ENCODE results near the gene ST6GAL2. TPM values are rescaled to one million over a fixed set of nuclear protein-coding genes. Genes with fewer than 3 reads are reported as not detected.

ST6GAL2 gene
- not detected for total RNA-seq

GRCh38 chr2:106885971-106886915 lies at the start of gene ST6GAL2:
Gene ST6GAL2 (minus strand): TSS chr2:106886167. CDS start chr2:106843977, 42,190 bp downstream.
- ATAC-seq (replicated peaks in 1 of 2) (no peak), DNase-seq (no peak)
- Mint-ChIP-seq H3K27me3 (ENCODE audit: low read depth) (peaks cover 30% of the 10 kb centered on the region), H3K27ac (no peak within 1 kb of the TSS), H3K4me3 (peak within 1 kb of the TSS; percentile 21 to 36), H3K9me3 (no peaks in the 10 kb centered on the region), H3K4me1 (ENCODE audit: low read depth) (peaks cover 5% of the 10 kb centered on the region), H3K36me3 (ENCODE audit: insufficient read depth in 2 of 2) (peaks cover 0 to 2% of the 10 kb centered on the region in 2 donors)

- H3K4me1 Mint-ChIP-seq (ENCODE audit: low read depth) = no peaks in the 10 kb centered on the region
- no peaks in the 10 kb centered on the region for H3K27me3 Mint-ChIP-seq (ENCODE audit: low read depth)
- H3K9me3 Mint-ChIP-seq = peaks cover 3 to 4% of the 10 kb centered on the region in 2 donors
- H3K4me3 Mint-ChIP-seq = no peak overlapping the region
- no peak for ATAC-seq (replicated peaks in 1 of 2)
- no peak overlapping the region for H3K27ac Mint-ChIP-seq
- no peak for DNase-seq
- no peaks in the 10 kb centered on the region for H3K36me3 Mint-ChIP-seq (ENCODE audit: insufficient read depth in 2 of 2)
These were observed 46.7 kb upstream of the ST6GAL2 start for GRCh38 chr2:106932644-106933043.

- H3K27me3 Mint-ChIP-seq (ENCODE audit: low read depth) = no peaks in the 10 kb centered on the region
- peaks cover 3 to 4% of the 10 kb centered on the region in 2 donors for H3K9me3 Mint-ChIP-seq
- H3K27ac Mint-ChIP-seq = no peak overlapping the region
- H3K4me1 Mint-ChIP-seq (ENCODE audit: low read depth) = no peaks in the 10 kb centered on the region
- H3K4me3 Mint-ChIP-seq = no peak overlapping the region
- H3K36me3 Mint-ChIP-seq (ENCODE audit: insufficient read depth in 2 of 2) = no peaks in the 10 kb centered on the region
- ATAC-seq (replicated peaks in 1 of 2) (no peak), DNase-seq (no peak)
These were observed 45.9 kb upstream of the ST6GAL2 start for GRCh38 chr2:106931717-106932335.

- H3K4me1 Mint-ChIP-seq (ENCODE audit: low read depth) = no peaks in the 10 kb centered on the region
- ATAC-seq (replicated peaks in 1 of 2) = no peak
- H3K27me3 Mint-ChIP-seq (ENCODE audit: low read depth) = no peaks in the 10 kb centered on the region
- no peak overlapping the region for H3K27ac Mint-ChIP-seq
- peaks cover 4 to 8% of the 10 kb centered on the region in 2 donors for H3K9me3 Mint-ChIP-seq
- no peak for DNase-seq
- no peak overlapping the region for H3K4me3 Mint-ChIP-seq
- H3K36me3 Mint-ChIP-seq (ENCODE audit: insufficient read depth in 2 of 2) = no peaks in the 10 kb centered on the region
These were observed 35.5 kb upstream of the ST6GAL2 start for GRCh38 chr2:106921451-106921850.

GRCh38 chr2:106919012-106919411 lies 33.0 kb upstream of the ST6GAL2 start:
- no peaks in the 10 kb centered on the region for H3K4me1 Mint-ChIP-seq (ENCODE audit: low read depth)
- no peaks in the 10 kb centered on the region for H3K36me3 Mint-ChIP-seq (ENCODE audit: insufficient read depth in 2 of 2)
- H3K4me3 Mint-ChIP-seq = no peak overlapping the region
- H3K9me3 Mint-ChIP-seq = peaks cover 4% of the 10 kb centered on the region in 2 donors
- no peak for ATAC-seq (replicated peaks in 1 of 2)
- no peak overlapping the region for H3K27ac Mint-ChIP-seq
- H3K27me3 Mint-ChIP-seq (ENCODE audit: low read depth) = no peaks in the 10 kb centered on the region
- no peak for DNase-seq

- Mint-ChIP-seq H3K4me1 (ENCODE audit: low read depth) (no peaks in the 10 kb centered on the region), H3K27ac (no peak overlapping the region), H3K36me3 (ENCODE audit: insufficient read depth in 2 of 2) (no peaks in the 10 kb centered on the region), H3K4me3 (no peak overlapping the region), H3K27me3 (ENCODE audit: low read depth) (no peaks in the 10 kb centered on the region), H3K9me3 (peaks cover 0 to 2% of the 10 kb centered on the region in 2 donors)
- no peak for DNase-seq
- ATAC-seq (replicated peaks in 1 of 2) = no peak
These were observed 18.3 kb upstream of the ST6GAL2 start for GRCh38 chr2:106904242-106904641.

- H3K4me1 Mint-ChIP-seq (ENCODE audit: low read depth) = no peaks in the 10 kb centered on the region
- H3K27me3 Mint-ChIP-seq (ENCODE audit: low read depth) = no peaks in the 10 kb centered on the region
- H3K27ac Mint-ChIP-seq = no peak overlapping the region
- H3K9me3 Mint-ChIP-seq = no peaks in the 10 kb centered on the region
- H3K36me3 Mint-ChIP-seq (ENCODE audit: insufficient read depth in 2 of 2) = no peaks in the 10 kb centered on the region
- DNase-seq (no peak), ATAC-seq (replicated peaks in 1 of 2) (no peak)
- no peak overlapping the region for H3K4me3 Mint-ChIP-seq
These were observed 14.0 kb upstream of the ST6GAL2 start for GRCh38 chr2:106899786-106900530.

GRCh38 chr2:106894545-106894944 lies 8.6 kb upstream of the ST6GAL2 start:
- Mint-ChIP-seq H3K27me3 (ENCODE audit: low read depth) (no peaks in the 10 kb centered on the region), H3K27ac (no peak overlapping the region), H3K9me3 (no peaks in the 10 kb centered on the region), H3K4me1 (ENCODE audit: low read depth) (no peaks in the 10 kb centered on the region), H3K4me3 (no peak overlapping the region), H3K36me3 (ENCODE audit: insufficient read depth in 2 of 2) (no peaks in the 10 kb centered on the region)
- DNase-seq = no peak
- ATAC-seq (replicated peaks in 1 of 2) = no peak

- Mint-ChIP-seq H3K27ac (no peak overlapping the region), H3K9me3 (no peaks in the 10 kb centered on the region), H3K36me3 (ENCODE audit: insufficient read depth in 2 of 2) (no peaks in the 10 kb centered on the region), H3K4me3 (no peak overlapping the region), H3K27me3 (ENCODE audit: low read depth) (no peaks in the 10 kb centered on the region), H3K4me1 (ENCODE audit: low read depth) (no peaks in the 10 kb centered on the region)
- no peak for DNase-seq
- ATAC-seq (replicated peaks in 1 of 2) = no peak
These were observed 6.1 kb upstream of the ST6GAL2 start for GRCh38 chr2:106892048-106892447.

GRCh38 chr2:106890606-106891005 lies 4.6 kb upstream of the ST6GAL2 start:
- no peak for DNase-seq
- H3K4me1 Mint-ChIP-seq (ENCODE audit: low read depth) = peaks cover 4% of the 10 kb centered on the region
- H3K36me3 Mint-ChIP-seq (ENCODE audit: insufficient read depth in 2 of 2) = peaks cover 0 to 2% of the 10 kb centered on the region in 2 donors
- no peak overlapping the region for H3K27ac Mint-ChIP-seq
- no peak for ATAC-seq (replicated peaks in 1 of 2)
- H3K27me3 Mint-ChIP-seq (ENCODE audit: low read depth) = peaks cover 5% of the 10 kb centered on the region
- H3K9me3 Mint-ChIP-seq = no peaks in the 10 kb centered on the region
- H3K4me3 Mint-ChIP-seq = no peak overlapping the region

- Mint-ChIP-seq H3K27me3 (ENCODE audit: low read depth) (peaks cover 24% of the 10 kb centered on the region), H3K9me3 (no peaks in the 10 kb centered on the region), H3K36me3 (ENCODE audit: insufficient read depth in 2 of 2) (peaks cover 0 to 2% of the 10 kb centered on the region in 2 donors), H3K4me3 (no peak overlapping the region), H3K4me1 (ENCODE audit: low read depth) (peaks cover 5% of the 10 kb centered on the region), H3K27ac (no peak overlapping the region)
- DNase-seq (no peak), ATAC-seq (replicated peaks in 1 of 2) (no peak)
These were observed 1.2 kb upstream of the ST6GAL2 start for GRCh38 chr2:106886916-106887758.

GRCh38 chr2:106885329-106885728 lies 638 bp downstream of the ST6GAL2 start:
- DNase-seq (no peak), ATAC-seq (replicated peaks in 1 of 2) (no peak)
- H3K9me3 Mint-ChIP-seq = no peaks in the 10 kb centered on the region
- peaks cover 0 to 2% of the 10 kb centered on the region in 2 donors for H3K36me3 Mint-ChIP-seq (ENCODE audit: insufficient read depth in 2 of 2)
- peaks cover 5% of the 10 kb centered on the region for H3K4me1 Mint-ChIP-seq (ENCODE audit: low read depth)
- peaks cover 30% of the 10 kb centered on the region for H3K27me3 Mint-ChIP-seq (ENCODE audit: low read depth)
- no peak overlapping the region for H3K27ac Mint-ChIP-seq
- H3K4me3 Mint-ChIP-seq = peak overlapping the region; percentile 21 to 36

Data from activated T-cell treated with anti-CD3 and anti-CD28 coated beads, Interleukin-2, amount 50 U/mL, for 72 hours (primary cell).